ENCODE results near the gene ZNF747. TPM values are rescaled to one million over a fixed set of nuclear protein-coding genes. Genes with fewer than 3 reads are reported as not detected.
"Not testable (repeated sequence)": the region's sequence is repeated elsewhere in the genome, so short reads cannot be mapped to it uniquely, and the experiment has no call there.

ZNF747 gene
- total RNA-seq, 2 donors from 2014 or later, result 15.5 to 17.1 TPM

DNA sequence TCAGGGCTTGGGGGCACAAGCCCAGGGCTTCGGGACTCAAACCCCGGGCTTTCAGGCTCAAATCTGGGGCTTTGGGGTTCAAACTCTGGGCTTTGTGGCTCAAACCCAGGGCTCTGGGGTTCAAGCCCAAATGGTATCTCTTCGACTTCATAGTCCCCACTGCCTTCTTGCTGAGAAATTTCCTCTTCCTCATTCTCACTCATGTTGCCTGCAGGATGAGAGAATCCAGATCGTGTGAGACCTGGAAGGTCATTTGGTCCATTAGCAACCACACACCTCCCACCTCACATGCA is 8.9 kb downstream of the ZNF747 start:
- H3K4me1 Mint-ChIP-seq, result peaks cover 24% of the 10 kb centered on the region
- H3K9me3 Mint-ChIP-seq, result no peaks in the 10 kb centered on the region
- peaks cover 14% of the 10 kb centered on the region for H3K36me3 Mint-ChIP-seq (ENCODE audit: low read depth)
- peaks cover 5% of the 10 kb centered on the region for H3K36me3 ChIP-seq (ENCODE audit: control insufficient read depth, insufficient read depth, low read length)
- peak overlapping the region; percentile 14 for H3K27ac Mint-ChIP-seq
- TF ChIP-seq, protein P1, sequence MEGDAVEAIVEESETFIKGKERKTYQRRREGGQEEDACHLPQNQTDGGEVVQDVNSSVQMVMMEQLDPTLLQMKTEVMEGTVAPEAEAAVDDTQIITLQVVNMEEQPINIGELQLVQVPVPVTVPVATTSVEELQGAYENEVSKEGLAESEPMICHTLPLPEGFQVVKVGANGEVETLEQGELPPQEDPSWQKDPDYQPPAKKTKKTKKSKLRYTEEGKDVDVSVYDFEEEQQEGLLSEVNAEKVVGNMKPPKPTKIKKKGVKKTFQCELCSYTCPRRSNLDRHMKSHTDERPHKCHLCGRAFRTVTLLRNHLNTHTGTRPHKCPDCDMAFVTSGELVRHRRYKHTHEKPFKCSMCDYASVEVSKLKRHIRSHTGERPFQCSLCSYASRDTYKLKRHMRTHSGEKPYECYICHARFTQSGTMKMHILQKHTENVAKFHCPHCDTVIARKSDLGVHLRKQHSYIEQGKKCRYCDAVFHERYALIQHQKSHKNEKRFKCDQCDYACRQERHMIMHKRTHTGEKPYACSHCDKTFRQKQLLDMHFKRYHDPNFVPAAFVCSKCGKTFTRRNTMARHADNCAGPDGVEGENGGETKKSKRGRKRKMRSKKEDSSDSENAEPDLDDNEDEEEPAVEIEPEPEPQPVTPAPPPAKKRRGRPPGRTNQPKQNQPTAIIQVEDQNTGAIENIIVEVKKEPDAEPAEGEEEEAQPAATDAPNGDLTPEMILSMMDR (conservative IDR thresholded peaks at IDR 0.05), result no peak
- no peaks in the 10 kb centered on the region for H3K27me3 Mint-ChIP-seq (ENCODE audit: insufficient read depth)
- DNase-seq, result no peak
- H3K4me1 ChIP-seq (ENCODE audit: control insufficient read depth, insufficient read depth, low read length), result no peaks in the 10 kb centered on the region
- H3K9me3 ChIP-seq (ENCODE audit: control insufficient read depth, low read length), result no peaks in the 10 kb centered on the region
- peak overlapping the region; percentile 81 for H3K4me3 ChIP-seq (ENCODE audit: low read length)
- 58 to 76% methylated on average over 4 of the region's 4 CpGs for WGBS, 2 experiments (ENCODE audit: insufficient coverage in 1 of 2, insufficient read length in 1 of 2)
- peak overlapping the region; percentile 71 for H3K4me3 Mint-ChIP-seq
- no peak overlapping the region for H3K27ac ChIP-seq (ENCODE audit: low read depth, low read length)
- peak overlapping the region; percentile 20 for H3K9ac ChIP-seq (ENCODE audit: extremely low read depth, low read length, poor library complexity, severe bottlenecking)
- H3K27me3 ChIP-seq (ENCODE audit: control insufficient read depth, insufficient read depth, low read length, poor library complexity, severe bottlenecking), result no peaks in the 10 kb centered on the region

DNA sequence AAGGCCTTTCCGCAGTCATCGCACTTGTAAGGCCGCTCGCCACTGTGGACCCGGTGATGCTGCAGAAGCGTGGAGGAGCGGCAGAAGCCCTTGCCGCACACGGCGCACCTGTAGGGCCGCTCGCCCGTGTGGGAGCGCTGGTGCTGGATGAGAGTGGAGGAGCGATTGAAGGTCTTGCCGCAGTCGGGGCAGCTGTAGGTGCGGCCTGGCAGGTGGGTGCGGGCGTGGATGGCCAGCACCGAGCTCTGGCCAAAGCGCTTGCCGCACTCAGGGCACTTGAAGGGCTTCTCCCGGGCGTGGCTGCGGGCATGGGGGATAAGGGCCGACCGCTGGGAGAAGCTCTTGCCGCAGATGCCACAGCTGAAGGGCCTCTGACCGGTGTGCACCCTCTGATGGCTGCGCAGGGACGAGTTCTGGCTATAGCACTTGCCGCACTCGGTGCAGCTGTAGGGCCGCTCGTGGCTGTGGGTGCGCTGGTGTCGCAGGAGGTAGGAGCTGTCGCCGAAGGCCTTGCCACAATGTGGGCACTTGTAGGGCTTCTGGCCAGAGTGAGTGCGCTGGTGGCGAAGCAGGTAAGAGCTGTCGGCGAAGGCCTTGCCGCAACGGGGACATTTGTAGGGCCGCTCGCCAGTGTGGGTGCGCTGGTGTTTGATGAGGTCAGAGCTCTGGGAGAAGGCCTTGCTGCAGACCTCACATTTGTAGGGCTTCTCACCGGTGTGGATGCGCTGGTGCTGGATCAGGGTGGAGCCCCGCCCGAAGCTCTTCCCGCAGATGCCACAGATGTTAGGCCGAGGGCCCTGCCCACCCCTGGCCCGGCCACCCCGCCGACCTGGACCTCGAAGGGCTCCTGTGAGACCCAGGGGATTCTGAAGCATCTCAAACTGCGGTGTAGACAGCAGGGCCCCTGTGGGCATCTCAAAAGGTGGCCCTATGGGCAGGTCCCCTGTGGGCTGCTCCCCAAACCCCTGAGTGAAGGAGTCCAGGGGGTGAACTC is 9.8 kb downstream of the ZNF747 start:
- peak overlapping the region; percentile 81 for H3K4me3 ChIP-seq (ENCODE audit: low read length)
- no peaks in the 10 kb centered on the region for H3K4me1 ChIP-seq (ENCODE audit: control insufficient read depth, insufficient read depth, low read length)
- H3K9ac ChIP-seq (ENCODE audit: extremely low read depth, low read length, poor library complexity, severe bottlenecking), result no peak overlapping the region
- H3K27ac ChIP-seq (ENCODE audit: low read depth, low read length), result no peak overlapping the region
- peaks cover 4% of the 10 kb centered on the region for H3K36me3 ChIP-seq (ENCODE audit: control insufficient read depth, insufficient read depth, low read length)
- H3K4me3 Mint-ChIP-seq, result peak overlapping the region; percentile 19
- peaks cover 24% of the 10 kb centered on the region for H3K4me1 Mint-ChIP-seq
- no peak overlapping the region for H3K27ac Mint-ChIP-seq
- peaks cover 11% of the 10 kb centered on the region for H3K36me3 Mint-ChIP-seq (ENCODE audit: low read depth)
- H3K9me3 ChIP-seq (ENCODE audit: control insufficient read depth, low read length), result no peaks in the 10 kb centered on the region
- TF ChIP-seq, protein P1 (conservative IDR thresholded peaks at IDR 0.05), result no peak
- H3K9me3 Mint-ChIP-seq, result no peaks in the 10 kb centered on the region
- DNase-seq, result no peak
- 96 to 97% methylated on average over 49 to 60 of the region's 60 CpGs for WGBS, 2 experiments (ENCODE audit: insufficient coverage in 1 of 2, insufficient read length in 1 of 2)
- H3K27me3 ChIP-seq (ENCODE audit: control insufficient read depth, insufficient read depth, low read length, poor library complexity, severe bottlenecking), result no peaks in the 10 kb centered on the region
- H3K27me3 Mint-ChIP-seq (ENCODE audit: insufficient read depth), result no peaks in the 10 kb centered on the region

DNA sequence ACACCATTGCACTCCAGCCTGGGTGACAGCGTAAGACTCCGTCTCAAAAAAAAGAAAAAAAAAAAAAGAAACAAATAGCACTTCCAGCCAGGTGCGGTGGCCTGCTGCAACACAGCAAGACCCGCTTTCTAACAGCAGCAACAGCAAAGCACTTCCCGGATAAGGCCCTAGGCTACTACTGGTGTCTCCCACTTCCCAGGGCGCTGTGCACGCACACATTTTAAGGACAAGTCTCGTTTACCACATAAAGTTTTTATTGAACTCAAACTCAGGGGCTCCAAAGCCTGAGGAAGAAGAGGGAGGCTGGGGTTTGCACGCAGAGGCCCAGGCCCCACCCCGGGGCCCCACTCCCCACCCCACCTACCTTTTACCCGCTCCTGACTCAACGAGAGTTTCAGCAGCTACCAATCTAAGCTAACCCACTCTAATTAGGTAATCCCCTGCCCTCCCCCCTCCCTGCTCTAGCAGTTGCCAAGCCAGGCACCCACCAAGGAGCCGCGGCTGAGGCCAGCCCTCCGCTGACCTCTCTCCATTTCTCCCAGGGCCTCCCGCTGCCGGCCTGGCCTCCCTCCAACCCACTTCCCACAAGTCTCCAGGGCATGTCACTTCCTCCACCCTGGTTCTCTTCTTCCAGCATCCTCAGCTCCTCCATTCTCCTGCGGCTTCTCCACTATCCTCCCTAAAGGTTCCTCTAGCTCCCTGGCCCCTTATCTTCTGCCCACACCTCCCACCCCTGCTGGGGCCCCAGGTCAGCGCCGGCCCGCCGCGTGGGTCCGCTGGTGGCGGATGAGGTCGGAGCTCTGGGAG is 10.7 kb downstream of the ZNF747 start:
- Histone ChIP-seq H3K9ac (ENCODE audit: extremely low read depth, low read length, poor library complexity, severe bottlenecking) (no peak overlapping the region), H3K27ac (ENCODE audit: low read depth, low read length) (no peak overlapping the region), H3K27me3 (ENCODE audit: control insufficient read depth, insufficient read depth, low read length, poor library complexity, severe bottlenecking) (no peaks in the 10 kb centered on the region), H3K4me1 (ENCODE audit: control insufficient read depth, insufficient read depth, low read length) (no peaks in the 10 kb centered on the region), H3K4me3 (ENCODE audit: low read length) (no peak overlapping the region), H3K9me3 (ENCODE audit: control insufficient read depth, low read length) (no peaks in the 10 kb centered on the region), H3K36me3 (ENCODE audit: control insufficient read depth, insufficient read depth, low read length) (peaks cover 4% of the 10 kb centered on the region)
- Mint-ChIP-seq H3K27me3 (ENCODE audit: insufficient read depth) (no peaks in the 10 kb centered on the region), H3K9me3 (no peaks in the 10 kb centered on the region), H3K4me3 (no peak overlapping the region), H3K27ac (no peak overlapping the region), H3K36me3 (ENCODE audit: low read depth) (peaks cover 11% of the 10 kb centered on the region), H3K4me1 (peaks cover 20% of the 10 kb centered on the region)
- WGBS, 2 experiments (ENCODE audit: insufficient coverage in 1 of 2, insufficient read length in 1 of 2), result 95 to 97% methylated on average over 8 to 25 of the region's 26 CpGs
- DNase-seq, result no peak
- TF ChIP-seq, protein P1 (conservative IDR thresholded peaks at IDR 0.05), result no peak

DNA sequence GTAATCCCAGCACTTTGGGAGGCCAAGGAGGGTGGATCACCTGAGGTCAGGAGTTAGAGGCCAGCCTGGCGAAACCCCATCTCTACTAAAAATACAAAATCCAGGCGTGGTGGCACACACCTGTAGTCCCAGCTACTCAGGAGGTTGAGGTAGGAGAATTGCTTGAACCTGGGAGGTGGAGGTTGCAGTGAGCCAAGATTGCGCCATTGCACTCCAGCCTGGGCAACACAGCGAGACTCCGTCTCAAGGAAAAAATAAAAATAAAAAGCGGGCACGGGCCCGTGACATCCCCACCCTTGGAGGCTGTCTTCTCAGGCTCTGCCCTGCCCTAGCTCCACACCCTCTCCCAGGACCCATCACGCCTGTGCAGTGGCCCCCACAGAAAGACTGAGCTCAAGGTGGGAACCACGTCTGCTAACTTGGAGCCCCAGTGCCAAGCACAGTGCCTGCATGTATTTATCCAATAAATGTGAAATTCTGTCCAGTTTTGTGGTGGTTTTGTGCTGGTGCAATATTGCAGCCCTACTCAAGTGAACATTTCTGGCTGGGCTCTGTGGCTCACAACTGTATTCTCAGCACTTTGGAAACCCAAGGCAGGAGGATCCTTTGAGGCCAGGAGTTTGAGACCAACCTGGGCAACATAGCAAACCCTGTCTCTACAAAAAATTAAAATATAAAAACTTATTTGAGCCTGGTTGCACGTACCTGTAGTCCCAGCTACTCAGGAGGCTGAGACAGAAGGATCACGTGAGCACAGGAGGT is 11.8 kb downstream of the ZNF747 start:
- H3K4me3 Mint-ChIP-seq, result not testable (repeated sequence)
- H3K36me3 Mint-ChIP-seq (ENCODE audit: low read depth), result peaks cover 11% of the 10 kb centered on the region
- 94 to 95% methylated on average over 9 to 11 of the region's 12 CpGs for WGBS, 2 experiments (ENCODE audit: insufficient coverage in 1 of 2, insufficient read length in 1 of 2)

More for the DNA sequence above, 11.8 kb downstream of the ZNF747 start:
- H3K27me3 Mint-ChIP-seq (ENCODE audit: insufficient read depth); H3K27ac Mint-ChIP-seq; H3K4me3 ChIP-seq (ENCODE audit: low read length); H3K9me3 Mint-ChIP-seq; H3K4me1 ChIP-seq (ENCODE audit: control insufficient read depth, insufficient read depth, low read length); H3K36me3 ChIP-seq (ENCODE audit: control insufficient read depth, insufficient read depth, low read length); H3K27me3 ChIP-seq (ENCODE audit: control insufficient read depth, insufficient read depth, low read length, poor library complexity, severe bottlenecking); H3K9me3 ChIP-seq (ENCODE audit: control insufficient read depth, low read length); H3K9ac ChIP-seq (ENCODE audit: extremely low read depth, low read length, poor library complexity, severe bottlenecking); DNase-seq; H3K27ac ChIP-seq (ENCODE audit: low read depth, low read length): not testable (repeated sequence)
- H3K4me1 Mint-ChIP-seq, result peaks cover 13% of the 10 kb centered on the region

Data from endodermal cell (in vitro differentiated cells).